DOHH2 (cell line): ENCODE results near the gene MLLT10.

Source experiments
- H3F3A ChIP-seq: fragments of 200-600 bp; sonication (generic), shearing (Covaris generic); 2 replicates; pipeline ENCODE4 v1.6.0; 2016; ENCODE audit warnings: antibody characterized with exemption, mild to moderate bottlenecking; ENCODE audit not compliant: control insufficient read depth, insufficient read depth
- H3K27ac ChIP-seq: fragments of 200-600 bp; sonication (generic); 2 replicates; pipeline ENCODE4 v1.5.1; 2014; ENCODE audit warnings: low read depth, mild to moderate bottlenecking, low read length, moderate library complexity
- H3K27me3 ChIP-seq: fragments of 200-600 bp; sonication (generic); 2 replicates; pipeline ENCODE4 v1.6.1; 2014; ENCODE audit warnings: mild to moderate bottlenecking, low read length, mixed read lengths; ENCODE audit not compliant: control insufficient read depth
- H3K36me3 ChIP-seq: fragments of 200-600 bp; sonication (generic); 2 replicates; pipeline ENCODE4 v1.6.1; 2014; ENCODE audit warnings: mild to moderate bottlenecking, low read length, moderate library complexity, mixed read lengths; ENCODE audit not compliant: control insufficient read depth
- H3K4me1 ChIP-seq: fragments of 200-600 bp; sonication (generic); 2 replicates; pipeline ENCODE4 v1.6.1; 2014; ENCODE audit warnings: mild to moderate bottlenecking, low read length, mixed read lengths; ENCODE audit not compliant: control insufficient read depth
- H3K4me2 ChIP-seq: fragments of 200-600 bp; sonication (generic); 2 replicates; pipeline ENCODE4 v1.6.0; 2014; ENCODE audit warnings: mild to moderate bottlenecking, low read length, moderate library complexity
- H3K4me3 ChIP-seq: fragments of 200-600 bp; sonication (generic); 2 replicates; pipeline ENCODE4 v1.5.1; 2014; ENCODE audit warnings: mild to moderate bottlenecking, low read length, mixed read lengths
- H3K79me2 ChIP-seq: fragments of 200-600 bp; sonication (generic); 2 replicates; pipeline ENCODE4 v1.6.1; 2014; ENCODE audit warnings: mild to moderate bottlenecking, low read length, mixed read lengths; ENCODE audit not compliant: control insufficient read depth
- H3K9me2 ChIP-seq: fragments of 200-600 bp; sonication (generic); replicated peaks from 2 replicates; pipeline ENCODE4 v1.6.1; 2014; ENCODE audit warnings: mild to moderate bottlenecking, low read length, mixed read lengths; ENCODE audit not compliant: control insufficient read depth
- H3K9me3 ChIP-seq: fragments of 200-600 bp; sonication (generic); 2 replicates; pipeline ENCODE4 v1.6.1; 2014; ENCODE audit warnings: antibody characterized with exemption, low read length, mixed read lengths; ENCODE audit not compliant: control insufficient read depth, insufficient read depth
- H4K20me1 ChIP-seq: fragments of 200-600 bp; sonication (generic); 2 replicates; pipeline ENCODE4 v1.6.0; 2014; ENCODE audit warnings: low read depth, mild to moderate bottlenecking, antibody characterized with exemption, low read length, moderate library complexity; ENCODE audit not compliant: control insufficient read depth, insufficient read depth
- EZH2phosphoT487 ChIP-seq: fragments of 200-600 bp; sonication (generic); IDR thresholded peaks from 2 replicates; pipeline ENCODE4 v1.6.1; 2017; ENCODE audit warnings: borderline replicate concordance, mild to moderate bottlenecking, antibody characterized with exemption, low read length, moderate library complexity, mixed read lengths
- TF ChIP-seq, protein P1 (sequence below): fragments of 200-600 bp; sonication (generic); IDR thresholded peaks from one replicate; pipeline ENCODE4 v1.5.1; 2014; ENCODE audit warnings: antibody characterized with exemption, mild to moderate bottlenecking, low read depth, low read length; ENCODE audit not compliant: poor library complexity, severe bottlenecking

Gene MLLT10

DNA sequence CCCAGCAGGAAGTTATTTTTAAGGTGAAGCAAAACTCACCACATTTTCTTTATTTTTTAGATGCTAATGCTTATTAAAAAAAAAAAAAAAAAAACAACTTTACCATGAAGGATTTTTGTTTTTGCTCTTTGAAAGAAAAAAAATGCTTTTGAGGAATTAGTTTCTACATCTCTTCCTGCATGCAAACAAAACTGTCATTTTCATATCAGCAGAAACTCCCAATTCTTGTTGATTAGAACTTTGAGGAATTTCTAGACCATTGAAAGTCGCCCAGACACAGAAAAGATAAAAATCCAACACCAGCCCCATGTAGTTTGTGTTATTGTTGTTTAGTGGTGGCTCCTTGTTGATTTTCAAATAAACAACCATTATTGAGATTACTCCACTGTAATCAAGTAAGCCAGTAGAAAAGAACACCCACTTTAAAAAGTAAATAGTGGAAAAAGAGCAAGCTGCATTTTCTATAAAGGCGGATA, 22.9 kb upstream of the MLLT10 start:
- no peak overlapping the region for H3K4me3 ChIP-seq
- no peaks in the 10 kb centered on the region for H4K20me1 ChIP-seq
- no peaks in the 10 kb centered on the region for H3K79me2 ChIP-seq
- no peaks in the 10 kb centered on the region for H3K36me3 ChIP-seq
- TF ChIP-seq EZH2phosphoT487, result no peak
- TF ChIP-seq, protein P1, sequence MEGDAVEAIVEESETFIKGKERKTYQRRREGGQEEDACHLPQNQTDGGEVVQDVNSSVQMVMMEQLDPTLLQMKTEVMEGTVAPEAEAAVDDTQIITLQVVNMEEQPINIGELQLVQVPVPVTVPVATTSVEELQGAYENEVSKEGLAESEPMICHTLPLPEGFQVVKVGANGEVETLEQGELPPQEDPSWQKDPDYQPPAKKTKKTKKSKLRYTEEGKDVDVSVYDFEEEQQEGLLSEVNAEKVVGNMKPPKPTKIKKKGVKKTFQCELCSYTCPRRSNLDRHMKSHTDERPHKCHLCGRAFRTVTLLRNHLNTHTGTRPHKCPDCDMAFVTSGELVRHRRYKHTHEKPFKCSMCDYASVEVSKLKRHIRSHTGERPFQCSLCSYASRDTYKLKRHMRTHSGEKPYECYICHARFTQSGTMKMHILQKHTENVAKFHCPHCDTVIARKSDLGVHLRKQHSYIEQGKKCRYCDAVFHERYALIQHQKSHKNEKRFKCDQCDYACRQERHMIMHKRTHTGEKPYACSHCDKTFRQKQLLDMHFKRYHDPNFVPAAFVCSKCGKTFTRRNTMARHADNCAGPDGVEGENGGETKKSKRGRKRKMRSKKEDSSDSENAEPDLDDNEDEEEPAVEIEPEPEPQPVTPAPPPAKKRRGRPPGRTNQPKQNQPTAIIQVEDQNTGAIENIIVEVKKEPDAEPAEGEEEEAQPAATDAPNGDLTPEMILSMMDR, result no peak
- no peaks in the 10 kb centered on the region for H3F3A ChIP-seq
- no peak overlapping the region for H3K4me2 ChIP-seq
- H3K9me2 ChIP-seq, result no peaks in the 10 kb centered on the region
- H3K27ac ChIP-seq, result no peak overlapping the region
- H3K9me3 ChIP-seq, result no peaks in the 10 kb centered on the region
- H3K4me1 ChIP-seq, result peaks cover under 1% of the 10 kb centered on the region; the same call in 1 of the 2 replicates
- peaks cover 55% of the 10 kb centered on the region for H3K27me3 ChIP-seq

DNA sequence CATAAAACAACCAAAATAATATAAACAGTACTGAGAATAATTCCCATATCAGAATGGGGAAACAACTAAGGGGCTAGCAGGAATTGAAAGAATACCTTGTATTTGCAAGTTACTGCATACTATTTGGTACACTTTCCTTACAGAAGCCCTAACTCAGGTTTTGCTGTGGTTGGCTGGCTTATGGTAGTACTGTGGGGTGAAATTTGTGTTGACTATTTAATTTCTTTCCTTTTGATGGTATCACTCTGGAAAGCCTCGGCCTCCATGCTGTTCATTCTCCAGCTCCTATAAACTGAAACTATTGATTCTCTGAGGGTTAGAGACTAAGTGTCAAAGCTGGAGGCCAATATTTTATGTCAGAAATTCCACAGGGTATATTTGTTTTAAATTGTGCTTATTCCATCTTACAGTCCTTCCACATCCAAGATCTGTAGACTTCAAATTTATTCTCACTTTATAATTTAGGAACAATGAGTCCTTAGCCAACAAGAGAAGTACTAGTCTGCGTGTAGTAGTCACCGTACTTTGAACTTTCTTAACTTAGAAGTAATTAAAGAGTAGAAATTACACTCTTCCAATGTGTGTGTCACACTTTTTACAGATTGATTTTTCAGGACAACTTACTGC, 22.0 kb upstream of the MLLT10 start:
- no peak for TF ChIP-seq EZH2phosphoT487
- TF ChIP-seq, protein P1, result no peak
- no peak overlapping the region for H3K4me2 ChIP-seq

DNA sequence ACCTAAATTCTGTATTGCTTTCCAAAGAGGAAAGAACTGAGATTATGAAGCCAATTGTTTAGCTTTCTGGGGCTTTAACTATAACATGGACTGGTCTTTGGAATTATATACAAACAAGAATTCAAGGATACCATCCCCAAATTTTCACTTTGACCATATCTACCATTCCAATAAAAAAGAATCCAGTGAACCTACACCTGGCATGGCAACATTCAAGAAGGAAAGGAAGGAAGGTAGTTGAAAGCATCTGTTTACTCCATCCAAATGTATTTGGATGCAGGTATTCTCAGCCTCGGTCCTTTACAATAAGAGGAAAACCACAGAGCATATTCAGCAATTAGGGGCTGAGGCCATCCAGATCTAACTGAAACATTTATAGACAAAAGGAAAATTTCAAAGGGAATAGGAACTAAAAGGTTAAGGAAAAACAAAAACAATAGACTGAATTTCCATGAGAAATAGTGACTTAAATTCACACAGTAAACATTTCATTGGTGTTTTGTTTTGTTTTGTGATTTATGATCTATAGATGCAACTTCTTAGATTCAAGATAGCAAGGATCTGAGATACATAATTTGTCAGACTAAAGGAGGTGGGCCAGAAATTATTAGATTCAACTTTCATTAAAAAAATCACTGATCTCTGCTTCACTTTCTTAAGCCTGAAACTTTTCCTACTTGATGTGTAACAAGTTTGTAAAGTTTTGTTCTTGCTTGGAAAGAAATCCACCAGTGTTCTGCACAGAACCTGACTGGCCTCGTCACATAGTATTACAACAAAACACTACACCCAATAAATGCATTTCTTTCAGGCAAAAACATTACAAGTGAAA, 21.2 kb upstream of the MLLT10 start:
- Histone ChIP-seq H3K27me3 (peaks cover 59% of the 10 kb centered on the region), H3K4me3 (no peak overlapping the region), H3F3A (no peaks in the 10 kb centered on the region), H3K4me1 (peaks cover 10% of the 10 kb centered on the region), H3K9me3 (no peaks in the 10 kb centered on the region), H3K9me2 (no peaks in the 10 kb centered on the region), H3K36me3 (no peaks in the 10 kb centered on the region), H4K20me1 (no peaks in the 10 kb centered on the region; the same call in 1 of the 2 replicates), H3K4me2 (no peak overlapping the region), H3K79me2 (no peaks in the 10 kb centered on the region), H3K27ac (no peak overlapping the region)
- TF ChIP-seq EZH2phosphoT487, result no peak
- TF ChIP-seq, protein P1, result no peak

More for the DNA sequence above, 22.0 kb upstream of the MLLT10 start:
- Histone ChIP-seq H3K79me2 (no peaks in the 10 kb centered on the region), H3K27me3 (peaks cover 55% of the 10 kb centered on the region), H3K4me3 (no peak overlapping the region), H3K36me3 (no peaks in the 10 kb centered on the region), H4K20me1 (no peaks in the 10 kb centered on the region), H3K9me2 (no peaks in the 10 kb centered on the region), H3K27ac (no peak overlapping the region), H3K9me3 (no peaks in the 10 kb centered on the region), H3K4me1 (peaks cover 5% of the 10 kb centered on the region; the same call in 1 of the 2 replicates), H3F3A (no peaks in the 10 kb centered on the region)
